Common myeloid progenitor, CD34-positive (primary cell): ENCODE data around the gene MGMT.

Source experiments
- CTCF ChIA-PET: fragments of 350-600 bp; sonication (Branson Sonifier 250); formaldehyde crosslinking; loops from one replicate; lab custom pipeline; 2021; ENCODE audit warnings: antibody characterized with exemption; lab: Charles Lee
- POLR2A ChIA-PET: fragments of 350-600 bp; sonication (Branson Sonifier 250); formaldehyde crosslinking; loops from one replicate; lab custom pipeline; 2021; ENCODE audit warnings: antibody characterized with exemption; lab: Charles Lee
- DNase-seq, 3 donors: peaks; one replicate each; pipeline versions ENCODE4 v3.0.0 to v3.0.0-alpha.2; 2013
- H3K27ac ChIP-seq, 2 experiments: 1 replicate in 1 of 2; 2 replicates in 1 of 2; pipeline ENCODE4 v1.7.0; 2013; ENCODE audit warnings: inconsistent platforms in 2 of 2, low read length in 2 of 2, mild to moderate bottlenecking in 2 of 2, low read depth in 1 of 2, moderate library complexity in 1 of 2; ENCODE audit not compliant: severe bottlenecking in 2 of 2, insufficient read depth in 1 of 2, poor library complexity in 1 of 2
- H3K27me3 ChIP-seq, 5 experiments: replicated peaks in 2 of 5; 1 replicate in 3 of 5; 2 replicates in 2 of 5; pipeline versions ENCODE4 v1.6.1 to v1.7.0; 2013; ENCODE audit warnings: low read length in 4 of 5, mild to moderate bottlenecking in 2 of 5, moderate library complexity in 2 of 5, inconsistent platforms in 1 of 5; ENCODE audit not compliant: insufficient read depth in 5 of 5, control insufficient read depth in 4 of 5
- H3K36me3 ChIP-seq, 4 experiments: 1 replicate in 2 of 4; 2 replicates in 2 of 4; pipeline versions ENCODE4 v1.6.1 to v1.7.0; 2013; ENCODE audit warnings: low read length in 3 of 4, control low read depth in 1 of 4, mild to moderate bottlenecking in 1 of 4; ENCODE audit not compliant: control insufficient read depth in 4 of 4, insufficient read depth in 4 of 4
- H3K4me1 ChIP-seq, 4 experiments: 1 replicate in 3 of 4; 2 replicates in 1 of 4; pipeline versions ENCODE4 v1.6.1 to v1.7.1; 2013; ENCODE audit warnings: low read length in 3 of 4, mild to moderate bottlenecking in 3 of 4, control low read depth in 1 of 4, inconsistent platforms in 1 of 4, moderate library complexity in 1 of 4; ENCODE audit not compliant: control insufficient read depth in 4 of 4, insufficient read depth in 4 of 4; ENCODE audit errors: control extremely low read depth in 1 of 4
- H3K4me3 ChIP-seq, 7 experiments: 1 replicate in 4 of 7; 2 replicates in 3 of 7; pipeline versions ENCODE4 v1.5.1 to v1.7.0; 2013; ENCODE audit warnings: mild to moderate bottlenecking in 7 of 7, low read length in 6 of 7, moderate library complexity in 6 of 7, inconsistent platforms in 2 of 7, low read depth in 2 of 7, control low read depth in 1 of 7; ENCODE audit not compliant: insufficient read depth in 4 of 7, control insufficient read depth in 1 of 7; ENCODE audit errors: extremely low read depth in 1 of 7
- H3K9me3 ChIP-seq, 5 experiments: 1 replicate in 4 of 5; 2 replicates in 1 of 5; pipeline versions ENCODE4 v1.6.1 to v1.7.1; 2013; ENCODE audit warnings: low read length in 4 of 5, mild to moderate bottlenecking in 2 of 5, inconsistent platforms in 1 of 5, low read depth in 1 of 5, moderate library complexity in 1 of 5; ENCODE audit not compliant: control insufficient read depth in 4 of 5, insufficient read depth in 2 of 5; ENCODE audit errors: control extremely low read depth in 1 of 5
- WGBS: methylation state at CpG from one replicate; pipeline ENCODE4 v1.1.5; 2013; ENCODE audit not compliant: insufficient coverage; 5-methylcytosine and 5-hydroxymethylcytosine counted together

MGMT gene

DNA sequence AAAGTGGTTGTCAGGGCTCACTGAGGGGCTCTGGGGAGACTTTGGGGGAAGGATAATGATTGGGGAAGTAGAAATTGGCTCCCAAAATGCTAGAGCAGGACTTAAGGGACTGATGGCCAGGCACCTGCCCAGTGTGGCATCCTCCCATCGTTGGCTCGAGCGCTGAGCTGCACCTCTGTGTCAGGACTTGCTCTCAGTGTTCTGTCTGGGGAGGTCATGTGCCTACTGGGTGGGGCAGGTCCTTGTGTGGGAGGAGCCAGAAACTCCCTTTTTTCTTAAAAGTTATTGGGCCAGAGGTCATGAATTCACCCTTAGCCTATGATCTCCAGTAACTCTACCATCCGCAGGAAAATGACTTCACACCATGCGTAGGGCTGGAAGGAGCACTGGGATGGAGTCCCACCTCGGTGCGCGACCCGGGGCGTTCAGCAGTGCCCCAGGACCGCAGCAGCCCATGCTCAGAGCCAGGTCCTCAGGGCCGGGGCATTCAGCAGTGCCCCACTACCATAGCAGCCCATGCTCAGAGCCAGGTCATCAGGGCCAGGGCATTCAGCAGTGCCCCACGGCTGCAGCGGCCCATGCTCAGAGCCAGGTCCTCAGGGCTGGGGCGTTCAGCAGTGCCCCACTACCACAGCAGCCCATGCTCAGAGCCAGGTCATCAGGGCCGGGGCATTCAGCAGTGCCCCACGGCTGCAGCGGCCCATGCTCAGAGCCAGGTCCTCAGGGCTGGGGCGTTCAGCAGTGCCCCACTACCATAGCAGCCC is 275.1 kb downstream of the MGMT start:
- Histone ChIP-seq H3K4me1 (peaks cover 0 to 9% (median 1%) of the 10 kb centered on the region in 4 experiments), H3K9me3 (peaks cover 0 to 11% (median 0%) of the 10 kb centered on the region in 5 experiments), H3K4me3 (no peak overlapping the region), H3K27me3 (no peaks in the 10 kb centered on the region), H3K36me3 (peaks cover 0 to 8% (median 0%) of the 10 kb centered on the region in 4 experiments), H3K27ac (no peak overlapping the region)
- no peak for DNase-seq
- ChIA-PET CTCF (no interaction called here), POLR2A (no interaction called here)
- WGBS, result 98% methylated on average over 11 of the region's 19 CpGs

DNA sequence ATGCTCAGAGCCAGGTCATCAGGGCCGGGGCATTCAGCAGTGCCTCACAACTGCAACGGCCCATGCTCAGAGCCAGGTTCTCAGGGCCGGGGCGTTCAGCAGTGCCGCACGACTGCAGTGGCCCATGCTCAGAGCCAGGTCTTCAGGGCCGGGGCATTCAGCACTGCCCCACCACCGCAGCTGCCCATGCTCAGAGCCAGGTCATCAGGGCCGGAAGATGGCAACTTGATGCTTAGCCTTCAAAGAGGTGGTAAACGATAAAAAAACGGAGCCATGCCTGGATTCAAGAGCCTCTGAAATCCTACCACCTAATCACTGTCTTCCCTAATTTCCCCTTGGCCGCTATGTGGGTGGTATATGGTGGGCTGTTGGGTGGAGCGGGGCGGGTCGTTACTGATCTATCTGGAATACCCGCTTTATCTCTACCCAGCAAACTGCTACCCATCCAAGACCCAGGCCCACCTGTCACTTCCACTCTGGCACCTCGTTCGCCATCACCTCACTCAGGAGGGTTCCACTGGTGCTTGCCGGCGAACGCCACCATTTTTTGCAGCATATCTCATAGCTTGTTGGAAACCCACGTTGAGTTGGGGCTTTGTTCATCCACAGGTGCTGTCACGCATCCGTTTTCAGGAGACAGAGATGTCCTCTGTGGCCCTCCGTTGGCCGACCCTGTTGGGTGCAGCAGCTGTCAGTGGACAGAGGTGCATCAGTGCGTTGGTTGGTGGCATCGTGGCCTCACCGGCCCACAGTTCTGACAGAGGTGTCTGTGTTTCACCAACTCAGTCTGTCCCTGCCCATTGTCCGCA is 275.9 kb downstream of the MGMT start:
- WGBS, result 97% methylated on average over 22 of the region's 30 CpGs
- H3K4me1 ChIP-seq, result peaks cover 0 to 9% (median 1%) of the 10 kb centered on the region in 4 experiments
- no peak for DNase-seq
- H3K27ac ChIP-seq, result no peak overlapping the region
- H3K9me3 ChIP-seq, result peaks cover 0 to 17% (median 0%) of the 10 kb centered on the region in 5 experiments
- H3K27me3 ChIP-seq, result no peaks in the 10 kb centered on the region
- no peak overlapping the region for H3K4me3 ChIP-seq
- CTCF ChIA-PET, result no interaction called here
- POLR2A ChIA-PET, result no interaction called here
- H3K36me3 ChIP-seq, result peaks cover 0 to 8% (median 0%) of the 10 kb centered on the region in 4 experiments

DNA sequence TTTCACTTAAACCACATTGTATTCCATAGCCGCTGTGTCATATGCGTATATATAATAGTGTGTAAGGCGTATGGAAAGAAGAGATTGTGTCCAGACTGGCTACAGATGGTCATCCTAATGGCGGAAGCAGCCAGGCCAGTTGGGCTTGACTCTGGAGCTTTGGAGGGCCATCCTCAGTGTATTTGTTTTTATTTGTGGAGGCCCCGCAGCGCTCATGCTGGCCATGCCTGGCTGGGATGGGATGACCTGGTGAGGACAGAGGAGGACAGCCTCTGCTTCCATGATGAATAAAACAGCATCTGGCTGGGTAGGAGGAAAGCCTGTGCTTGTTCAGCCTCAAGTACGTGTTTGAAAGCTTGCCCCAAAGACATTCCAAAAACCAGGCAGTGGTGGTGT is 276.7 kb downstream of the MGMT start:
- CTCF ChIA-PET, result no interaction called here
- peaks cover 0 to 9% (median 1%) of the 10 kb centered on the region in 4 experiments for H3K4me1 ChIP-seq
- H3K4me3 ChIP-seq, result no peak overlapping the region
- 95% methylated on average over 5 of the region's 7 CpGs for WGBS
- no peaks in the 10 kb centered on the region for H3K27me3 ChIP-seq
- no peak overlapping the region for H3K27ac ChIP-seq
- peaks cover 0 to 24% (median 2%) of the 10 kb centered on the region in 5 experiments for H3K9me3 ChIP-seq
- POLR2A ChIA-PET, result no interaction called here
- DNase-seq, result no peak
- H3K36me3 ChIP-seq, result peaks cover 0 to 8% (median 0%) of the 10 kb centered on the region in 4 experiments

DNA sequence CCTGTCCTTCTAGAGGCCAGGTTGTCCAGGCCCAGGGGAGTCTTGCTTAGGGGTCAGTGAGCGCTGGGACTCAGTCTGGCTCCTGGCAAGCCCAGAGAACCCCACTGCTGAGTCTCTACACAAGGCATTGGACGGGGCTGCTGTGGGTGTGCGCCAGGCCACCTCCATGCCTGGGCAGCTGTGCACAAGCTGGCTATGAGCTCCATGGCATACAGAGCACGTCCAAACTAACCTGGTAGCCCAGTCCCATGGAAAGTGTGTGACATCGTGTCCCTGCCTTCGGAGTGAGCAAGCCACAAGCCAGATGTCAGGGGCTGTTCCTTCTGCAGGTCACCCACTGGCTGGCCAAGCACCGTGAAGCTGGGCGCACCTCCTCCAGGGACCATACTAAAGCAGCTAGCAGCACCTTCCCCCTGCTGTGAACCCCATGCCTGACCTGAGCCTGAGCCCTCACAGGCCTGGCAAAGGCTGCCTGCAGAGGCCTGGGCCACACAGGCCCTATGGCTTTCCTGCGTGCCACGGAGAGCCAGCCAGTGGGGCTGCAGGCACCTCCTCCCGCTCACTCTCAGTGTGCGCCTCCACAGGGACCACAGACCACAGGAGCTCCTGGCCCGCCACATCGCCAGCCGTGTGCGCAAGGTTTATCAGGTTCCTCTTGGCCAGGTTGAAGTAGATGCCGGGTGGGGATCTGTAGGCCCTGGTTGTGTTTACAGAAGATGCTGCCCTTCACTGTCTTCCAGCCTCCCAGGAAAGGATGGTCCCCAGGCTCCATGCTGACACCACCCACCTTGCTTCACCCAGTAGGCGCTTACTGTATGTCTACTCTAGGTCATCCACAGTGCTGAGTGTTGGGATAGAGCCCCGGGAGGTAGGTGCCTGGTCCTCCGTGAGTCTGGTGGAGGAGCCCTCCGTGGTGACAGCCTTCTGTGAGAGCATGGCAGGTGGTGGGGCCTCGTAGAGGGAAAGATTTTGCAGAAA is 277.4 kb downstream of the MGMT start:
- Histone ChIP-seq H3K4me3 (no peak overlapping the region), H3K4me1 (peaks cover 0 to 7% (median under 1%) of the 10 kb centered on the region in 4 experiments), H3K27me3 (no peaks in the 10 kb centered on the region), H3K27ac (no peak overlapping the region), H3K9me3 (peaks cover 0 to 31% (median 6%) of the 10 kb centered on the region in 5 experiments), H3K36me3 (peaks cover 0 to 8% (median 0%) of the 10 kb centered on the region in 4 experiments)
- DNase-seq, result no peak
- ChIA-PET CTCF (no interaction called here), POLR2A (no interaction called here)
- whole genome bisulfite sequencing, result 97% methylated on average over 21 of the region's 22 CpGs

DNA sequence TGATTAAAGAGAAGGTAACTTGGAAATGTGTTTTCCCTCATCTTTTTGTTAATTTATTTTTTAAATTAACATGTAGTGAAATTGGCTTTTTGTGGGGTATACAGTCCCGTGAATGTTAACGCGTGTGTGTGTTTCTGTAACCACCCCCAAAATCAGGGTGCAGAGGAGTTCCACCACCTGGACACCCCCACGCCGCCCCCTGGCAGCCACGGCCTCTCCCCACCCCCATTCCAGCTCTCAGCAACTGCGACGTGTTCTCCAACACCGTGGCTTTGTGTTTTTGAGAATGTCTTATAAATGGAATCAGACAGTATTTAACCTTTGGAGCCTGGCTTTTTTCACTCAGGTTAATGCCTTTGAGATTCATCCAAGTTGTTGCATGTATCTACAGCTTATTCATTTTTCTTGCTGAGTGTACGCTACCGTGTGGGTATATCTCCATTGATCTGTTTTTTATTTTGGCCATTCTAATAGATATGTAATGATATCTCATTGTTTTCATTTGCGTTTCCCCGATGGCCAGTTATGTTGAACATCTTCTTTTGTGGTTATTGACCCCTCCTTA is 278.2 kb downstream of the MGMT start:
- peaks cover 0 to 38% (median 8%) of the 10 kb centered on the region in 5 experiments for H3K9me3 ChIP-seq
- DNase-seq, result no peak
- WGBS, result 93% methylated on average over 5 of the region's 13 CpGs
- no peak overlapping the region for H3K27ac ChIP-seq
- H3K4me1 ChIP-seq, result no peaks in the 10 kb centered on the region
- H3K4me3 ChIP-seq, result no peak overlapping the region
- CTCF ChIA-PET, result no interaction called here
- H3K36me3 ChIP-seq, result peaks cover 0 to 8% (median 0%) of the 10 kb centered on the region in 4 experiments
- POLR2A ChIA-PET, result no interaction called here
- H3K27me3 ChIP-seq, result no peaks in the 10 kb centered on the region

DNA sequence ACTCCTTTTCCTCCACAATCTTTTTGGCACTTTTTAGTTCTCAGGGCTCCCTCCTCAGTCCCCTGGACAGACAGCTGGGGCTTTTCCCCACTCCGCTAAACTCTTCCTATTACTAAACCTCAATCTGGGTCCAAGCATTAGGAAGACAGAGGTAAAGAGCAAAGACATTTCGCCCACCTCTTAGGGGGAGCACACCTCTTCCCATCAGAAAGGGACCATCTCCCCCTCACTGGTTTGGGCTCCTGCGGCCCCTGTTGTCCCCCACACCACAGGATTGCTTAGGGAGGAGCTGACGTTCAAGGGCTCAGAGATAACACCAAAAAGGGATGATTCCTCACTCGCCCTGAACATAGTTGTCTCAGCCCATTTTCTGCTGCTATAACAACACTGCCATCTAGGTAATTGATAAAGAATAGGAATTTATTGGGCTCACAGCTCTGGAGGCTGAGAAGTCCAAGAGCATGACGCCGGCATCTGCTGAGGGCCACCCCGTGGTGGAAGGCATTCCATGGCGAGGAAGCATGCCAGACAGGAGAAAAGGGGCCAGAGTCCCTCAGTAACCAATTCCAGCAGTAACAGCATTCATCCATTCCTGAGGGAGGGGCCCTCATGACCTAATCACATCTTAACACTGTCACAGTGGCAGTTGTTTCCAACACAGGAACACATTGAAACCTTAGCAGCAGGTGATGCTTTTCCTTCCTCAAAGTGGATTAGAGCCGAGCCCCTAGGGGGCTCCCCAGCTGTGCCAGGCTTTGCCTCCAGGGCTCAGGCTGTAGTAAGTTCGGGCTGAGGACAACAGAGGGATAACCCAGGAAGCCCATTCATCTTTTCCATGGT is 287.4 kb downstream of the MGMT start:
- CTCF ChIA-PET, result interaction anchor here (2.0 kb wide), 1 partner anchor 11 kb away, joined by 6 read pairs; no protein-coding TSS in a partner anchor
- Histone ChIP-seq H3K27me3 (no peaks in the 10 kb centered on the region), H3K4me3 (no peak overlapping the region), H3K36me3 (peaks cover 0 to 4% (median 1%) of the 10 kb centered on the region in 4 experiments), H3K4me1 (peaks cover 0 to 15% (median 8%) of the 10 kb centered on the region in 4 experiments), H3K9me3 (peaks cover 4 to 27% (median 10%) of the 10 kb centered on the region in 5 experiments), H3K27ac (no peak overlapping the region)
- DNase-seq, result no peak
- POLR2A ChIA-PET, result no interaction called here
- 98% methylated on average over 5 of the region's 11 CpGs for WGBS
